HG03457 (cell line): Measurements from ENCODE around the gene FGD2.

Experiments
- ATAC-seq: cut with Tn5 transposase; IDR thresholded peaks from one replicate; pipeline ENCODE4 v1.9.1; 2021; ENCODE audit warnings: moderate number of reproducible peaks; ENCODE audit not compliant: unreplicated experiment

Gene FGD2, protein sequence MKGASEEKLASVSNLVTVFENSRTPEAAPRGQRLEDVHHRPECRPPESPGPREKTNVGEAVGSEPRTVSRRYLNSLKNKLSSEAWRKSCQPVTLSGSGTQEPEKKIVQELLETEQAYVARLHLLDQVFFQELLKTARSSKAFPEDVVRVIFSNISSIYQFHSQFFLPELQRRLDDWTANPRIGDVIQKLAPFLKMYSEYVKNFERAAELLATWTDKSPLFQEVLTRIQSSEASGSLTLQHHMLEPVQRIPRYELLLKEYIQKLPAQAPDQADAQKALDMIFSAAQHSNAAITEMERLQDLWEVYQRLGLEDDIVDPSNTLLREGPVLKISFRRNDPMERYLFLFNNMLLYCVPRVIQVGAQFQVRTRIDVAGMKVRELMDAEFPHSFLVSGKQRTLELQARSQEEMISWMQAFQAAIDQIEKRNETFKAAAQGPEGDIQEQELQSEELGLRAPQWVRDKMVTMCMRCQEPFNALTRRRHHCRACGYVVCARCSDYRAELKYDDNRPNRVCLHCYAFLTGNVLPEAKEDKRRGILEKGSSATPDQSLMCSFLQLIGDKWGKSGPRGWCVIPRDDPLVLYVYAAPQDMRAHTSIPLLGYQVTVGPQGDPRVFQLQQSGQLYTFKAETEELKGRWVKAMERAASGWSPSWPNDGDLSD

DNA sequence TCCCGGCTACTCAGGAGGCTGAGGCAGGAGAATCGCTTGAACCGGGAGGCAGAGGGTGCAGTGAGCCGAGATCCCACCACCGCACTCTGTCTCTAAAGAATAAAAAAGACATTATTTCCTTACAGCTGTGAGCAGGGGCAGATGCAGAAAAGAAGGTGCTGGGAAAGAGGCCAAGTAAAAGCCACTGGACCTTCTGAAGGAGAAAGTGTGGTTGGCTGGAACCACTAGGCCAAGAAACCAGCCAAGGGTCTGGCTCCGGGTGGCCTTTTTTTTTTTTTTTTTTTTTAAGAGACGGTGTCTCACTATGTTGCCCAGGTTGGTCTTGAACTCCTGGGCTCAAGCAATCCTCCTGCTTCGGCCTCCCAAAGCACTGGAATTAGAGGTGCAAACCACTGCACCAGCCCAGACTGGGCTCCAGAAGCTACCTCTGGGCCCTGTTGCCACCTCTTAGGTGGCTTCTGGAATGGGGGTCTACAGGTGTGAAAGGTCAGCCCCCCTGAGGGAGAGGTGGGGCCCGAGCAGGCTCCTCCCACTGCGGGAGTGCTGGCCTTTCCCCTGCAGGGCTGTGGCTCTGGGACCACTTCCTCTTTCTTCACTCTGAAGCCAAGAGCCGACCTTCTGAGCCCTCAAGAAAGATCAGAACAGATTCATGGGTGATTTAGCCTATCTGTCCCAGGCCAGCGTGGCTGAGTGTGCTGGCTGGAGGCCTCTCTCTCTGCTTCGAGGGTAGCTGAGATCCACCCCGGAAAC is at the start of gene FGD2:
TSS of gene FGD2 (plus strand) at position 595 of the 750 bp plus-strand sequence. CDS start 163 bp downstream, outside the sequence.
- no peak for ATAC-seq

DNA sequence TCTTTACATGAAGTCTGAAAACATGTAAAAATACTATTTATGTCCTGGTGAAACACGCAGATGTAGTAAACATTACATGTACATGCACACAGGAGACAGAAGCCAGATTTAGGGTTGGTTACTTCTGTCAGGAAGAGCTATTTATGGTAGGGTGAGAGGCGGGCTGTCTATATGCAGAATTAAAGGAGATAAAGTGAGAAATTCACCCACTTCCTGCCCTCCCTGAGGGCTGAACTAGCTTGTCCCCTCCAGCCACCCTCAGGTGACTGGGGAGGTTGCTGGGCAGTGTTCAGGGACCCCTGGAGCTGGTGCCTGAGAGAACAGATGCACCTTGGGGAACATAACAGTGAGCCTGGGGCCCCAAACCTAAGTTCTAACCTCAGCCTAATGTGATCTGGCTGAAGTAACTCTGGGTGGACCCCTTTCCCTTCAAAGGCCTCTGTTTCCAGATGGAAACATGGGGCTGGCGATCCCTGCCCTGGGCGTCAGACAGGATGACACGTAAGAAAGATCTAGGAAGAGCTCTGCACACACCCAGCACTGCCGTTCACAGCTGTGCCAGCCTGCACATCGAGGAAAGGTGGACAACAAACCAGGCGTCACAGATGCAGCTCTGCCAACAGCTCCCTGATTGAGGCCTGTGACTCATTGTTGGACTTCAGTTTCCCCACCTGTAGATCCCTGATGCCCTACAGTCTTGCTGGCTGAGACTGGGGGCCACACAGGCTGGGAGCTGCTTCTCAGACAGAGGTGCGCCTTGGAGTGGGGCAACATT is 49.6 kb upstream of the FGD2 start:
- no peak for ATAC-seq

DNA sequence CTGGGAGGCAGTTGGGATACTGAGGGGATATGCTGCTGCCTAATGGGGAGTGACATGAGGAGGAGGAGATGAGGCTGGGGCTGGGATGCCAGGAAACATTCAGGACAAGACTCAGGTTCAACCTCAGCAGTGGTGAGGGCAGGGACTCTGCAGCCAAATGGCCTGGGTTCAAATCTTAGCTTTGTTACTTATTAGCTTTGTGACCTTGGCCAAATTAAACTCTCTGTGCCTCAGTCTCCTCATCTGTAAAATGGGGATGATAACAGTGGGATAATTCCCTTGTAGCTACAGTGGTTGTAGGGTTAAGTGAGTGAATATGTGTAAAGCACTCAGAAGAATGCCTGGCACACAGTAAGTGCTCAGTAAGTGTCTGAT is 49.0 kb upstream of the FGD2 start:
- ATAC-seq = no peak

DNA sequence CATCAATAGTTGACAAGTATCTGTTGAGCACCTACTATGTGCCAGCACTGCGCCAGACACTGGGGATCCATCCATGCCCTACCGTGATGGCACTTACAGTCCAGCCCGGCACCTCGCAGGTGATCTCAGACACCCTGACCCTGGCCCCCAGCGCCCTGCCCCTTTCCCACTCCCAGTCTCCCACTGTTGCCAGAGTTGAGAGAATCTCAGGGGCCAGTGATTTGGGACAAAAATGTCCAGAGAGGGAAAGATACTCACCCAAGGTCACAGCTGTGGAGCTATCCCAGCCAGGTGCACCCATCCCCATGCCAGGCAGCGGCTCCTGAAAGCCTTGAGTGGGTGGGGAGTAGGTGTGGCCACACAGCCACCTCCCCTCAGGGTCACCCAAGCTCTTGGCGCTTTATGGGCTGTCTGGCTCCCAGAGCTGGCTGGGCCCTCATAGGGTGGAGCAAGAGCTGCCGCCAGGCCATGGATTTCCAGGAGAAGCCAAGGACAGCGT is 47.6 kb upstream of the FGD2 start:
- ATAC-seq = no peak

DNA sequence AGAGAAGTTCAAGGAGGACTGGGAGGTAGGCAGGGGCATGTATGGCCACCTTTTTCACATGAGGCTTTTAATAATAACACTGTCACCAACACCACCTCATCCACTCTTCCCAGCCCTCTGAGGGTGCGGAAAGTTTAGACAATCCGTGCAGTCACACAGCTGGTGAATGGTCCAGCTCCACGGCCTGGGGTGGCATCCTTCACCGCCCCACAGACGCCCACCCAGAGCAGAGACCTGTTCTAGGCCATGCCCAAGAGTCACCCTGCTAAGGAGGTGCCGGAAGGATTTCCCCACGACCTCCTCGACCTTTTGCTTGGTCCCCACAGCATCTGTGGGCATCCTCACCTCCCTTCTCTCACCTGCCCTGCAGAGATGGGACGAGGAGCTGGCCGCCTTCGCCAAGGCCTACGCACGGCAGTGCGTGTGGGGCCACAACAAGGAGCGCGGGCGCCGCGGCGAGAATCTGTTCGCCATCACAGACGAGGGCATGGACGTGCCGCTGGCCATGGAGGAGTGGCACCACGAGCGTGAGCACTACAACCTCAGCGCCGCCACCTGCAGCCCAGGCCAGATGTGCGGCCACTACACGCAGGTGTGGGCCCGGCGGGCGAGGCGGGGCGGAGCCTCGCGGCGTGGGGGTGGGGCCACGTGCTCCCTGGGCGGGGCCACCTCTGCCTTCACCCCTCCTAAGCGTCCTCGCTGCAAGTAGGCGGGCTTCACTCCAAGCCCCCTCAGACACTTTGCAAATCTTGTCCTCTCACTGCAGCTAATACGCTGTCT is 46.5 kb upstream of the FGD2 start:
- ATAC-seq = no peak

DNA sequence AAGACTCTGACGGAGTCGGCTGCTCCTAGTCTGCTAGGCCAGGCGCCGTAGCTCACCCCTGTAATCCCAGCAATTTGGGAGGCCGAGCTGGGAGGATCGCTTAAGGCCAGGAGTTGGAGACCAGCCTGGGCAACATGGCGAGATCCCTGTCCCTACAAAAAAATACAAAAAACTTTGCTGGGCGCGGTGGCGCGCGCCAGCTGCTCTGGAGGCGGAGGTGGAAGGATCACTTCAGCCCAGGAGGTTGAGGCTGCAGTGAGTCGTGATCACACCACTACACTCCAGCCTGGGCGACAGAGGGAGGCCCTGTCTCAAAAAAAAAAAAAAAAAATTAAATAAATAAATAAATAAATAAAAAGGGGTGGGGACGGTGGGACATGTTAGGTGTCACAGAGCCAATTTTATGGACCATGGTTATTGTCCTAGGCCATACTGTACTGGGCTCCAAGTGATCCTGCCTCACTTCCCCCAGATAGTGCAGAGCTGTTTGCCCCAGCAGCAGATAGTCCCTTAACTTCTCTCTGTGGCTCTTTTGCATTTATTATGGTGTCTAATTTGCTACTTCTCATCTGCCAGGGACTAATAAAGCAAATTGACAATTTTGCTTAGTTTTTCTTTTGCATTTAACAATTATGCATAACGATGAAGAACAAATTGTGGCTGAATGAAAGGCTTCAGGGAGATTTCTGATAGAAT is 45.8 kb upstream of the FGD2 start:
- no peak for ATAC-seq

DNA sequence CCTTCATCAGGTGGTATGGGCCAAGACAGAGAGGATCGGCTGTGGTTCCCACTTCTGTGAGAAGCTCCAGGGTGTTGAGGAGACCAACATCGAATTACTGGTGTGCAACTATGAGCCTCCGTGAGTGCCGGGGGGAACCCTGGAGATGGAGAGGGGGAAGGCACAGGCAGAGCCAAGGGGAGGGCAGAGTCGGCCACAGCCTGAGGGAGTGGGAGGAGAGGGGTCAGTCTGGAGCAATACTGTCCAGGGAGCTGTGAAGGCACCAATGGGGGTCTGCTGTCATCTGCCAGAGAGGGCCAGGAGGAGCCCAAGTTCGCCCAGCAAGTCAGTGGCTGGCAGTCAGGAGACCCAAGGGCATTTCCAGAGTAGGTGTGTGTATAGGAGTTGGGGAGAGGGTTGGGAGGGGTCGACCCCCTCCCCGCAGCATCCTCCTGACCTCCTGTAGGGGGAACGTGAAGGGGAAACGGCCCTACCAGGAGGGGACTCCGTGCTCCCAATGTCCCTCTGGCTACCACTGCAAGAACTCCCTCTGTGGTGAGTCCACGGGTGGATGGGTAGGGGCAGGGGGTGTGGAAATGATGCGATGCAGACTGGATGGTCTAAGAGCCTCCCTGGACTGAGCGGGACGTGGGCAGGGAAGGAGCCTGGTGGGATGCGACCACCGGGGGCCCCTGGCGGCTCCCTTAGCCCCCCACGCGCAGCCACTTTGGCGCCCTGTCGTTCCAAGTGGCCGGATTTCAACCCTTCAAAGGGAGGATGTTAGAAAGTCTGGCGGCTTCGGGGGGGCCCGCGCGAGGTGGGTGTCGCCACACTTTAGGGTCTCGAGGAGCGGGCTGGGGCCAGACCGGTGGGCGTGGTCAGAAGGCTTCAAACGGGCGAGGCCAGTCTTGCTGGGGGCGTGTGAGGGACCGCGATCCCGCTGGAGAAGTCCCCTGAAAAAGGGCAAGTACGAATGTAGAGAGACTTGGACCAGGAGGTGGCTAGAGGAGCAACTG is 43.7 kb upstream of the FGD2 start:
- no peak for ATAC-seq

DNA sequence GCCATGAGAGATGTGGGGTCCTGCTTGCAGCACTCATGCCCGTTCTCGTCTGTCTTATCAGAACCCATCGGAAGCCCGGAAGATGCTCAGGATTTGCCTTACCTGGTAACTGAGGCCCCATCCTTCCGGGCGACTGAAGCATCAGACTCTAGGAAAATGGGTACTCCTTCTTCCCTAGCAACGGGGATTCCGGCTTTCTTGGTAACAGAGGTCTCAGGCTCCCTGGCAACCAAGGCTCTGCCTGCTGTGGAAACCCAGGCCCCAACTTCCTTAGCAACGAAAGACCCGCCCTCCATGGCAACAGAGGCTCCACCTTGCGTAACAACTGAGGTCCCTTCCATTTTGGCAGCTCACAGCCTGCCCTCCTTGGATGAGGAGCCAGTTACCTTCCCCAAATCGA is 42.6 kb upstream of the FGD2 start:
- no peak for ATAC-seq

DNA sequence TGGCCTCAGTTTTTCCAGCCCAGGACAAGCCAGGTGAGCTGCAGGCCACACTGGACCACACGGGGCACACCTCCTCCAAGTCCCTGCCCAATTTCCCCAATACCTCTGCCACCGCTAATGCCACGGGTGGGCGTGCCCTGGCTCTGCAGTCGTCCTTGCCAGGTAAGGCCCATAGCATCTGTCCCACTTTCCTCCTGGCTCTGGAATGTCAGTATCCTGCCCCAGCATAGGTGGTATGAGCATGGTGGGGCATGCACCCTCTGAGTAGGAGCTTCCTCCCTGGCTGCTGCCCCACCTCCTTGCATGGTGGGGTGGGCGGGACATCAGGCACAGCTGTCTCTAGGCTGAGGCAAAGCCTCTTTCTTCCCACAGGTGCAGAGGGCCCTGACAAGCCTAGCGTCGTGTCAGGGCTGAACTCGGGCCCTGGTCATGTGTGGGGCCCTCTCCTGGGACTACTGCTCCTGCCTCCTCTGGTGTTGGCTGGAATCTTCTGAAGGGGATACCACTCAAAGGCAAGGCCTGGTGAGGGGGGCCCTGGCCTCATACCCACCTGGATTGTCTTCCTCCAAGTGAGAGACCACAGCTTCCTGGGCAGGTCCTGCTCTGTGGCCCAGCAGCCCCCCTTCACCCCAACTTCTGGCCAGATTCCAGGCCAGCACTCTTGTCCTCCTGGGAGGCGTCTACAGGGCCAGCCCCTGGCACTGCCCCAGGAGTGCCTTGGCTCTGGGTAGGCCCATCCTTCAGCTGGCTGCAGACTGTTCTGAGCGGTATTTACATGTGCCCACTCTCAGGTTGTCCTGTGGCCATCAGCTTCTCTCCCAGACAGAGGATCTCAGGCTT is 41.8 kb upstream of the FGD2 start:
- no peak for ATAC-seq

DNA sequence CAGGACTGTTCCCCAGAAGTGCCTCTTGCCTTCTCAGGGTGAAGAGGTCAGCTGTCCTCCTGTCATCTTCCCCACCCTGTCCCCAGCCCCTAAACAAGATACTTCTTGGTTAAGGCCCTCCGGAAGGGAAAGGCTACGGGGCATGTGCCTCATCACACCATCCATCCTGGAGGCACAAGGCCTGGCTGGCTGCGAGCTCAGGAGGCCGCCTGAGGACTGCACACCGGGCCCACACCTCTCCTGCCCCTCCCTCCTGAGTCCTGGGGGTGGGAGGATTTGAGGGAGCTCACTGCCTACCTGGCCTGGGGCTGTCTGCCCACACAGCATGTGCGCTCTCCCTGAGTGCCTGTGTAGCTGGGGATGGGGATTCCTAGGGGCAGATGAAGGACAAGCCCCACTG is 41.1 kb upstream of the FGD2 start:
- ATAC-seq = no peak

DNA sequence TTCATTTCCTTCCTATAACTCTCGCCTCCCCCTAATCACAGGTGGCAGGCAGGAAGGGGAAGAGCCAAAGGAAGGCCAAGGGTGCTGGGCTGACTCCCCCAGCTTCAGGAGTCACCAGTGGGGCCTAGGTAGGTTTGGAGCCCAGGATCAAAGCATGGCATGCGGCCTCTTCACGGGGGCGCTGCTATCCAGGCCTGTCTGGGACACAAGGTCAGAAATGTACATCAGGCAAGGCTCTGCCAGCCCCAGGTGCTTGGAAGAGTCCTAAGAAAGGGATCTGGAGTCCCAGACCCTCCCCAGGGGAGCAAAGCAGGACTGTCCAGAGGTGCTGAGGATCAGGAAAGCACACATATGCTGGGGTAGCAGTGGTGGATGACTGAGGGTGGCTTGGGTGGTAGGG is 40.5 kb upstream of the FGD2 start:
- no peak for ATAC-seq

DNA sequence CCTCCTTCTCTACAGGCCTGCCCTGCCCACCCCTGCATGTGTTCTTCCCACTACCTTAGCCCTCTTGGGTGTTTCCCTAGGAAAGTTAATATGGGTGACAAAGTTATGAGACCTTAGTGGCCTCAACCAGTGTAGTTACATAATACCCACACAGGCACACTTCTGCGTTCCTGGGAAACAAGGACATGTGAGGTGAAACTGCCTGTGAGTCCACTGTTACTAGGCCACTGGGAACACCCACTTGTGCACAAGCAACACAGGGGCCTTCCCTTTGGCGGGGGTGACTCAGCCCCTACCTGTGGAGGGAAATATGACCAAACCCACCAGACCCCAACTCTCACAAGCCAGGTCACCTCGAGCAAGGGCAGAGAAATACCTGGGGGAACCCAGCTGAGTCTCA is 38.2 kb upstream of the FGD2 start:
- ATAC-seq = no peak

DNA sequence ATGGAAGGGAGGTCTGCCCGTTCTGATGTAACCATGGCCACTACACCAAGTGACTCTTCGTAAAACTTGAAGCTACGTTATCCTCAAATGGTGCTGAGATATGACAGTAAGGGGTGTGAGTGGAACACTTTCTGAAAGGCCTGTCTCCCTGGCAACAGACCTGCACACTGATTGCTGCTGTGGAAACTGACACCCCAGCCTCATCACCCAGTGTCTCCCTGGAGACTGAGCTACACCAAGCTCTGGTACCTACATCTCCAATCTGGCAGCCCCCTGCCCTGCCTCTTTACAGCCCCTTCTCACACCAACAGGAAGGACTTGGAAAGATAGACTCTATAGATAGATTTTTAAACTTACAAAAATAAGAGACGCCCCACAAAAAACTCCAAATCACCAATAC is 37.7 kb upstream of the FGD2 start:
- ATAC-seq = no peak

DNA sequence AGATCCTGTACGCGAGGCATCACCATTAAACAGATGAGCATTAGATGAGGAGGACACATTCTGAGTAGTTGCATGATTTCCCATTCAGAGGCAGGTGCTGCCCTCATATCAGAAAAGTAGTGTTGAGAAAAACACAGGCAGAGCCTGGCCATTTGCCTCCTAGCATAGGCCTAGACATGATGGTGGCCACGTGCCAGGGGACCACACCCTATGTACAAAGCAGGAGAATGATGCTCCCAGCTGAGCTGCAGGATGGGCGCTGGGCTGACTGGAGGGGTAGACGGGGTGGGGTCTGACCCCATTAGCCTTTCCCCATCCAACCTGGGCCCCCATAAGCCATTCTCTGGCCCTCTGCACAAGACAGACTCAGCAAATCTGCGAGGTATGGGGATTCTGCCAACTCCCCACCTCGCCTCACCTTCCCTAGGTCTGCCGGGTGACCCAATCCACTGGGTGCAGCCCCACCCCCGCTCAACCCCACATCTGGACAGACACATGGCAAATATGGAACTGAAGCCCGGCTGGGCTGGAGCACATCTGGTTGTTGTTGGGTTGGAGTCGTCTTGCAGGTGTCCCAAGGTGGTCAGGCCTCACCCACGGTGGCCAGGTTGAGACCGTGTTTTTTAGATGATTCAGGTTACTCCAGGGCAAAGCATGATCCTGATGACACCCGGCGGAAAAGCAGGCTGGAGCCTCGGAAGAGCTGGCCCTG is 37.0 kb upstream of the FGD2 start:
- no peak for ATAC-seq

DNA sequence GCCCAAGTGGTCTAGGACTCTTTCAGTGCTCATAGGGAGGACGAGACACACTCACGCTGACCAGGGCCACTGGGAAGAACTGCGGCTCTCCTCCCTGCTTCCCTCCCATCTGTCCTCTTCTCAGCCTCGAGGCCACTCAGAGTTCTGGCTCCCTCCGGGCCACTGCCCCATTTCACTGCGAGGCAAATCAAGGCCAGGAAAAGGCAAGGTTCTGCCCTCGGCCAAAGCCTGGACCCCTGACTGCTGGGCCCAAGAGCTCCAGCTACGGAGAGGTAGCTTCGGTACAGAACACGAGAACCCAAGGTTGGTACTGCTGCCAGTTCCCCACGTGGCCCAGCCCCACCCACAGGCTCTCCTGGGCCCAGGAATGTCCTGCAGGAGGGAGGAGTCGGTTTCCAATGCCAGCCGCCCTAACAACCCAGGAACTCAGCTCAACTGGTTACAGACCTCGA is 36.2 kb upstream of the FGD2 start:
- no peak for ATAC-seq

DNA sequence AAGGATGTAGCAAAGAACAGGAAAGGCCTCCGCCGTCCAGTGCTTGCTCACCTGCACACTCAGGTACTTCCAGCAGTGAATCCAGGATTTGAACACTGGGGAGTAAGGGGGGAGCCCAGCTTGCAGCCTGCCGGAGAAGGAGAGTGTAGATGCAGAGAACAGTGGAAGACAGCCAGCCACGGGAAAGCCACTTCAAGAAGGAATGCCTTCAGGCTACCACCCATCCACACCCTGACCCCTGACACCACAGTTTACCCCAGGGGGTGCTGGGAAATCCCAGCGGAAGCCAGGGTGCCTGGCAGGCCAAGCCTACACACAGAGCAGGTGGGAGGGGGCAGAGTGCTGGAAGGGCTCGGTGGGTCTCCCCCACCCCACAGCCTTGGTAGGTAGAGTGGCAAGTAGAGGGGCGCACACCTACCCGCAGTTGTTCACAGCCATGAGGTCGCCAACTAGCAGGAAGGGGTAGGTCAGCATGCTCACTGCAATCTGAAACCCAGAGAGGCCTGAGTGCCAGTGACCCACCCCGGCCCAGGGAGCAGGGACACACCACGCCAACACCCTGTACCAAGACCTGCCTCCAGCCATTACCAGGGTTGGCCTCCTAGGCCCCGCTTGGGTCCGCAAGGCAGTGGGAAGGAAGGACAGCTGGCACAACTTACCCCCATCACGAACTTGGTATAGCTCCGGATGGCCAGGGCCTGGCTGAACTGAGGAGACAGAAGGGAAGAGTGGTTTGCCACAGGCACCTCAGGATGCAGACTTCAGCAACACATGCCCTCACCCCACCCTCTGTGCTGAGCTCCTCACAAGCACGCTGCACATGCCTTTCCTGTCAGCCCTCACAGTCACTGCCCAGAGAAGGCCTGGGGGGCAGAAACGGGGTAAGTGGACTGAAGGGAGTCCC is 35.2 kb upstream of the FGD2 start:
- no peak for ATAC-seq
